IPS-18a (cell line): Measurements from ENCODE around the gene CTNND2.

Experiments
- H3K27ac ChIP-seq: one replicate; pipeline ENCODE4 v1.5.1; 2013; ENCODE audit warnings: low read length
- H3K27me3 ChIP-seq: one replicate; pipeline ENCODE4 v1.6.1; 2013; ENCODE audit warnings: mild to moderate bottlenecking, low read length; ENCODE audit not compliant: control insufficient read depth, insufficient read depth
- H3K36me3 ChIP-seq: one replicate; pipeline ENCODE4 v1.6.1; 2013; ENCODE audit warnings: low read depth, low read length; ENCODE audit not compliant: control insufficient read depth
- H3K4me1 ChIP-seq: one replicate; pipeline ENCODE4 v1.6.1; 2013; ENCODE audit warnings: low read depth, low read length; ENCODE audit not compliant: control insufficient read depth
- H3K4me3 ChIP-seq: one replicate; pipeline ENCODE4 v1.5.1; 2013; ENCODE audit warnings: low read length
- H3K9ac ChIP-seq: one replicate; pipeline ENCODE4 v1.6.1; 2013; ENCODE audit warnings: mild to moderate bottlenecking, low read length, moderate library complexity
- H3K9me3 ChIP-seq: one replicate; pipeline ENCODE4 v1.6.1; 2013; ENCODE audit warnings: low read depth, low read length; ENCODE audit not compliant: control insufficient read depth

Gene CTNND2

DNA sequence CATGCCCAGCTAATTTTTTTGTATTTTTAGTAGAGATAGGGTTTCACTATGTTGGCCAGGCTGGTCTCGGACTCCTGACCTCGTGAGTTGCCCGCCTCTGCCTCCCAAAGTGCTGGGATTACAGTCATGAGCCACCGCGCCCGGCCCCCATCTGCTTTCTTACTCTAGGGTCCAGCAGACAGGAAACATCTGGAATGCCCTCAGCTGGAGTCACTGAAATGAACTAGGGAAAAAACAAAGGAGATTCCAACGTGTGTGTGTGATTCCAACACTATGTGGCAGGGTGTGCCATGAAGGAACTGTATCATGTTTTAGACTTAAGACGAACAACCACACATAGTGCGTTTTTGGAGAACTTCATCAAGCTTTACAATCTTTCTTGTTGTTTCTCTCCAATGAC is 603.1 kb downstream of the CTNND2 start:
- H3K4me1 ChIP-seq, result no peaks in the 10 kb centered on the region
- H3K27me3 ChIP-seq, result no peaks in the 10 kb centered on the region
- no peak overlapping the region for H3K9ac ChIP-seq
- no peaks in the 10 kb centered on the region for H3K9me3 ChIP-seq
- H3K27ac ChIP-seq, result no peak overlapping the region
- H3K36me3 ChIP-seq, result no peaks in the 10 kb centered on the region
- H3K4me3 ChIP-seq, result no peak overlapping the region

DNA sequence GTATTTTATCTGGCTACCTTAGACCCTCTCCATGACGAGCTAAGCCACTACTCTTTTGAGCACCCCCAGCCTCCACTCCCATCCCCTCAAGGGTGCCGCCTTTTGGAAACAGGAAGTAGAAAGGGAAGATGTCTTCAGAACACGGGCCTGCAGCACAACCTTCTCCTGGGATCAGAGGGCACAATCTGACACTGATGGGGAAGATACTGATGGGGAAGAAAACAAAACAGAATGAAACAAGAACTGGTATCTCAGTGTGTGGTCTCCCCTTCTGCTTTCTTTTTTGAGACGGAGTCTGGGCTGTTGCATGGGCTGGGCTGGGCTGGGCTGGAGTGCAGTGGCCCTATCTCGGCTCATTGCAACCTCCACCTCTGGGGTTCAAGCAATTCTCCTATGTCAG is 603.5 kb downstream of the CTNND2 start:
- no peaks in the 10 kb centered on the region for H3K4me1 ChIP-seq
- no peak overlapping the region for H3K9ac ChIP-seq
- H3K4me3 ChIP-seq, result no peak overlapping the region
- no peaks in the 10 kb centered on the region for H3K9me3 ChIP-seq
- H3K36me3 ChIP-seq, result no peaks in the 10 kb centered on the region
- no peak overlapping the region for H3K27ac ChIP-seq
- no peaks in the 10 kb centered on the region for H3K27me3 ChIP-seq

DNA sequence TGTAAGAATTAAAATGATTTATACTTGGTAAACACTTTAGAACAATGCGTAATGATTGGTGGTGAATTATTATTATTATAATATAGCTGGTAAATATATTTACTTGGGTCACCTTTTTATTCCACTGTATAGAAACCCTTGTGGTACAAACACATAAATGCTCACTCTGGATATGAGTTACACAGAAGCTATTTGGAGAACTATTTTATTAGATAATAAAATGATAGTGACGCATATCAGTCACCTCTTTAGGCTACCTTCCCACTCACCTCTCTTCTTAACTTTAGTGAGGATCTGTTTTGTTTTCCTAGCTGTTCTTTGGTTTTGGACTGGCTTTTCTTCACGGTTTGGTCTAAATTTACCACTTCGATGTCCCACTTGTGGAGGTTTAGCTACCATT is 605.4 kb downstream of the CTNND2 start:
- H3K4me1 ChIP-seq, result no peaks in the 10 kb centered on the region
- H3K4me3 ChIP-seq, result no peak overlapping the region
- no peaks in the 10 kb centered on the region for H3K36me3 ChIP-seq
- no peaks in the 10 kb centered on the region for H3K27me3 ChIP-seq
- H3K27ac ChIP-seq, result no peak overlapping the region
- no peaks in the 10 kb centered on the region for H3K9me3 ChIP-seq
- no peak overlapping the region for H3K9ac ChIP-seq

DNA sequence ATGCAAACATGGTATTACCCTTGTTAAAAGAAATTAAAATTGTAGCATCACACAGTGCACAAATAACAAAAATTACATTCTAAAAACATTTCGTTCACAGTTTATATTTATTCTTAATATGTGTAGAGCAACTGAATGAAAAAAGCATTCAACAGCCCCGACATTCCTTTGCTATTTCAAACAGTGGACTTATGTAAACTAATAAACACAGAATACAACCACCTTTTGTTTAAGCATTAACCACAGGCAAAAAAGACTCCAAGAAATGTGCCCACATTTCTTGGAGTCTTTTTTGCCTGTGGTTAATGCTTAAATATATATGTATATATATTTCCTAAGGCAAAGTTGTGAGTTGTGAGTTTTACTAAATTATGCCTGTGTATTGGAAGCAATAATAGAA is 610.7 kb downstream of the CTNND2 start:
- Histone ChIP-seq H3K9ac (no peak overlapping the region), H3K36me3 (no peaks in the 10 kb centered on the region), H3K4me3 (no peak overlapping the region), H3K4me1 (peaks cover under 1% of the 10 kb centered on the region), H3K27ac (no peak overlapping the region), H3K27me3 (no peaks in the 10 kb centered on the region), H3K9me3 (no peaks in the 10 kb centered on the region)

- Histone ChIP-seq H3K9ac (no peak overlapping the region), H3K27me3 (no peaks in the 10 kb centered on the region), H3K4me1 (peaks cover 5% of the 10 kb centered on the region), H3K36me3 (no peaks in the 10 kb centered on the region), H3K4me3 (no peak overlapping the region), H3K27ac (no peak overlapping the region), H3K9me3 (no peaks in the 10 kb centered on the region)
These were observed 611.4 kb downstream of the CTNND2 start for GRCh38 chr5:11292648-11293356.

DNA sequence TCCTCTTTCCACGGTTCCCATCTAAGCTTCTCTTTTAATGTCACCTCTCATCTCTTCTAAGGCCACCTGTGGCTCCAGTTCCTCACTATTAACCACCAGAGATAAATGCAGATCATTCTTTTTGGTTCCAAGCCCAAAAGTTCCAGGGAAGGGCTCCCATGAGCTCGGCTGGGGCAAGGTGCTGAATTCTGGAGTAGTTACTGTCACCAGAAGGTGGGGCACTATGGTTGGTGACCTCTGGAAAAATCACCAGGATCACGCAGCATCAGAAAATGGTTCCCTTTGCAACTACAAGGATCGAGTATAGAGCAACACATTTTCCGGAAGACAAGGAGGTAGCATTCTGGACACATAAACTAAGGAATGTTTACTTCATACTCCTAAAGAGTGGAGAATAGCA is 614.5 kb downstream of the CTNND2 start:
- Histone ChIP-seq H3K9ac (no peak overlapping the region), H3K4me3 (no peak overlapping the region), H3K27ac (no peak overlapping the region), H3K27me3 (no peaks in the 10 kb centered on the region), H3K9me3 (no peaks in the 10 kb centered on the region), H3K4me1 (peaks cover 5% of the 10 kb centered on the region), H3K36me3 (no peaks in the 10 kb centered on the region)

GRCh38 chr5:11289208-11289607 is 615.0 kb downstream of the CTNND2 start:
- Histone ChIP-seq H3K27me3 (no peaks in the 10 kb centered on the region), H3K4me1 (peaks cover 5% of the 10 kb centered on the region), H3K36me3 (no peaks in the 10 kb centered on the region), H3K27ac (no peak overlapping the region), H3K4me3 (no peak overlapping the region), H3K9ac (no peak overlapping the region), H3K9me3 (no peaks in the 10 kb centered on the region)

GRCh38 chr5:11281842-11282241 is 622.4 kb downstream of the CTNND2 start:
- no peak overlapping the region for H3K27ac ChIP-seq
- no peak overlapping the region for H3K4me3 ChIP-seq
- H3K4me1 ChIP-seq, result no peaks in the 10 kb centered on the region
- H3K9me3 ChIP-seq, result no peaks in the 10 kb centered on the region
- no peaks in the 10 kb centered on the region for H3K27me3 ChIP-seq
- H3K9ac ChIP-seq, result no peak overlapping the region
- no peaks in the 10 kb centered on the region for H3K36me3 ChIP-seq

DNA sequence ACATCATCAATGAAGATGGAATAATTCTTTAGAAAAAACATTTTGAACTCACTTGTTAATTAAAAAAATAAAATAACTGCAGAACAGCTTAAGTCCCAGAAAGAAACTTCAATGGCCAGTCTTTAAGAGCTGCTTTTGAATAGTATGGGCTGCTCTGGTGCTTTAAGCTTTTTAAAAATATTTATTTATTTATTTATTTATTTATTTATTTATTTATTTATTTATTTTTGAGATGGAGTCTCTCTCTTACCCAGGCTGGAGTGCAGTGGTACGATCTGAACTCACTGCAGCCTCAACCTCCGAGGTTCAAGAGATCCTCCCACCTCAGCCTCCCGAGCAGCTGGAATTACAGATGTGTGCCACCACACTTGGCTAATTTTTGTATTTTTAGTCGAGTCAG is 626.9 kb downstream of the CTNND2 start:
- no peaks in the 10 kb centered on the region for H3K4me1 ChIP-seq
- H3K36me3 ChIP-seq, result no peaks in the 10 kb centered on the region
- H3K27ac ChIP-seq, result no peak overlapping the region
- H3K27me3 ChIP-seq, result no peaks in the 10 kb centered on the region
- no peaks in the 10 kb centered on the region for H3K9me3 ChIP-seq
- no peak overlapping the region for H3K4me3 ChIP-seq
- H3K9ac ChIP-seq, result no peak overlapping the region

DNA sequence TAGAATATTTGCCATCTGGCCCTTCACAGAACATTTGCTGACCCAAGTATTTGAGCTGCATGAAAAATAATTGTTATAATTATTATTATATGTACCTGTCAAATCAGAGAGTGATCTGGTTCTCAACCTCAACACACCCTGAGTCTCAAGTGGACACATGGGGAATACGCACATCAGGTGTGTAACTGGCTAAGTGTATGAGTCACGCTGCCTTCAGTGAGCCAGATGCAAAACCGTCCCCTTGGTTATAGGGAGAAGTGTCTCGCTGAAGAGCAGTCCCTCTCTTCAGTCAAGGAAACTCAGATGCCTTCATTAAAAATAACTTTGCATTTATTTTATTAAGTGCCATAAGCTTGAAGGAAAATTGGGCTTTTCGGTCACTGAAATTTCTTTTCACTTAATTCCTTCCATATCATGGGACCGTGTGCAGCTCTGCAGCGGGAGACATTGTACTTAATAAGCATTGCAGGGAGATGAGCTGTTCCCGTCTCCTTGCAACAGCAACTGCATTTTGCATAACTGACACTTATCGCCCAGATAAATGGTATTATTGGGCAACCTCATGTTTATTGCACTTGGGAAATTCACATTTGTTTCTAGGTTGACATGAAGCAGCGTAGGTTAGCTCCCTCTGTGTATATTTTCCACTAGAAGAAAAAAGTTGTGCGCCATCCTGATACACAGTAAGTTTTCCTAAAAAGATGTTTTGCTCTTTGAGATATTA is 630.9 kb downstream of the CTNND2 start:
- Histone ChIP-seq H3K36me3 (no peaks in the 10 kb centered on the region), H3K4me3 (no peak overlapping the region), H3K9me3 (no peaks in the 10 kb centered on the region), H3K27ac (no peak overlapping the region), H3K27me3 (no peaks in the 10 kb centered on the region), H3K9ac (no peak overlapping the region), H3K4me1 (no peaks in the 10 kb centered on the region)

GRCh38 chr5:11269515-11269914 is 634.7 kb downstream of the CTNND2 start:
- Histone ChIP-seq H3K9ac (no peak overlapping the region), H3K27ac (no peak overlapping the region), H3K9me3 (no peaks in the 10 kb centered on the region), H3K4me3 (no peak overlapping the region), H3K27me3 (no peaks in the 10 kb centered on the region), H3K36me3 (no peaks in the 10 kb centered on the region), H3K4me1 (no peaks in the 10 kb centered on the region)

DNA sequence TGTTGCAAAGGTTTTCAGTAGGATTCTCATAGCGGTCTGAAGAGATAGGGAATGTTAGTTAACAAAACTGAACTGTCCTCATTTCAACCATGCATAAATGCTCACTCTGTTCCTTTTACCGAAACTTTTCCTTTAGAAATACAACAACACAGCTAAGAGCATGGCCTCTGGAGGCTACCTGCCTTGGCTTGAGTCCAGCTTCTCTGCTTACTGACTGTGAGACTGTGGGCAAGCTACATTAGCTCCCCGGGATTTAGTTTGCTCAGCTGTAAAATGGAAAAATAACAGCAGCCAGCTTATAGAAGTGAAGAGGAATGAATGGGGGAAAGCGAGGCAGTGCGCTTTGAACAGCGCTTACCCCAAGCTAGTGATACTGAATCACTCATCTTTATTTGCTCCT is 635.4 kb downstream of the CTNND2 start:
- no peaks in the 10 kb centered on the region for H3K9me3 ChIP-seq
- no peaks in the 10 kb centered on the region for H3K36me3 ChIP-seq
- no peak overlapping the region for H3K27ac ChIP-seq
- no peak overlapping the region for H3K4me3 ChIP-seq
- no peaks in the 10 kb centered on the region for H3K27me3 ChIP-seq
- H3K4me1 ChIP-seq, result no peaks in the 10 kb centered on the region
- no peak overlapping the region for H3K9ac ChIP-seq
